ENCODE measurements around the gene UNK. TPM values are rescaled to one million over a fixed set of nuclear protein-coding genes. Genes with fewer than 3 reads are reported as not detected.

The UNK gene
- total and polyA plus RNA-seq, 9 of the 15 experiments (the other 6 are each of a cell fraction or from before 2014, with no cell fraction given): 12.8 to 38.6 (median 24.8) TPM

GRCh38 chr17:75843577-75844529, 59.2 kb downstream of the UNK start, which contains the start of gene UNC13D (continued):
- TF ChIP-seq CTCFL (IDR thresholded peaks at IDR 0.05; ENCODE audit: borderline replicate concordance, insufficient read depth, low read depth, low read length, poor library complexity, severe bottlenecking): no peak
- TF ChIP-seq EGR1 (conservative IDR thresholded peaks at IDR 0.05): peak; percentile 23; the same call in 1 of the 2 replicates
- TF ChIP-seq ZNF707 (CRISPR knock-in tag; conservative IDR thresholded peaks at IDR 0.05): no peak
- TF ChIP-seq HDAC8 (tag; IDR thresholded peaks at IDR 0.05): no peak
- TF ChIP-seq HIVEP1 (CRISPR knock-in tag; IDR thresholded peaks at IDR 0.05): peak; percentile 18; the same call in 1 of the 2 replicates
- peak; percentile 90 for TF ChIP-seq ETV1 (tag; conservative IDR thresholded peaks at IDR 0.05; ENCODE audit: low read depth)
- TF ChIP-seq PPARD (CRISPR knock-in tag; IDR thresholded peaks at IDR 0.05): no peak
- no peak; the same call in 1 of the 2 replicates for TF ChIP-seq GATAD2B (IDR thresholded peaks at IDR 0.05; ENCODE audit: borderline replicate concordance)
- TF ChIP-seq BRF1 (IDR thresholded peaks at IDR 0.05; ENCODE audit: borderline replicate concordance, extremely low read depth, insufficient read length): no peak
- peak; percentile 94 for TF ChIP-seq RBFOX2 (IDR thresholded peaks at IDR 0.05; ENCODE audit: low read depth, low read length)
- peak in 1 of 2 experiments; percentile 71; a peak in 2 of 4 replicates for TF ChIP-seq UBTF (IDR thresholded peaks at IDR 0.05; ENCODE audit: borderline replicate concordance in 1 of 2, low read depth in 2 of 2, low read length in 2 of 2)
- no peak for TF ChIP-seq RUNX1 (IDR thresholded peaks at IDR 0.05; ENCODE audit: low read depth)
- 0 out of 2 replicates have a peak, but pooled peaks have one; percentile 10 for TF ChIP-seq HSF4 (CRISPR knock-in tag; IDR thresholded peaks at IDR 0.05; ENCODE audit: borderline replicate concordance)
- no peak for TF ChIP-seq CTCF (IDR thresholded peaks at IDR 0.05 in 2 of 3, conservative IDR thresholded peaks at IDR 0.05 in 1 of 3; ENCODE audit: insufficient read depth in 2 of 3, low read depth in 1 of 3, low read length in 3 of 3)
- TF ChIP-seq ZNF780A (CRISPR knock-in tag; IDR thresholded peaks at IDR 0.05): no peak
- no peak for TF ChIP-seq RBM25 (IDR thresholded peaks at IDR 0.05; ENCODE audit: low read depth, low read length, severe bottlenecking)
- TF ChIP-seq SIRT6 (IDR thresholded peaks at IDR 0.05; ENCODE audit: low read depth, low read length): no peak
- TF ChIP-seq ZNF511 (CRISPR knock-in tag; IDR thresholded peaks at IDR 0.05): peak; percentile 62; the same call in 1 of the 2 replicates
- no peak for TF ChIP-seq BDP1 (IDR thresholded peaks at IDR 0.05; ENCODE audit: insufficient read depth, insufficient read length)
